Caco-2 (cell line): ENCODE measurements around the gene PRR35. TPM values are rescaled to one million over a fixed set of nuclear protein-coding genes. Genes with fewer than 3 reads are reported as not detected.

Source experiments
- BruUV-seq: library from RNA; stranded (reverse); fragments of 400-500 nt; replicated peaks from 2 replicates; lab custom pipeline; 2021; lab: Mats Ljungman, UMichigan
- CTCF ChIA-PET: fragments of 300-600 bp; sonication (Branson Sonifier 250); formaldehyde crosslinking; loops from one replicate; lab custom pipeline; 2022; ENCODE audit warnings: antibody characterized with exemption; lab: Charles Lee
- POLR2A ChIA-PET: fragments of 300-600 bp; sonication (Branson Sonifier 250); formaldehyde crosslinking; loops from one replicate; lab custom pipeline; 2022; ENCODE audit warnings: antibody characterized with exemption; lab: Charles Lee
- DNase-seq, 2 experiments: peaks; one replicate each; pipeline versions ENCODE4 v3.0.0 to v3.0.0-alpha.2; 2020 to 2022
- H3K27me3 ChIP-seq: replicated peaks from 2 replicates; pipeline ENCODE4 v1.6.0; 2011; ENCODE audit warnings: low read length; ENCODE audit not compliant: control insufficient read depth, insufficient read depth
- H3K36me3 ChIP-seq: 2 replicates; pipeline ENCODE4 v1.5.1; 2011; ENCODE audit warnings: low read length; ENCODE audit not compliant: control insufficient read depth, insufficient read depth
- H3K4me1 ChIP-seq: fragments of 250-450 bp; sonication (Bioruptor Pico); 2 replicates; pipeline ENCODE4 v1.5.1; 2020; ENCODE audit warnings: mild to moderate bottlenecking
- H3K4me3 ChIP-seq: 2 replicates; pipeline ENCODE4 v1.5.1; 2011; ENCODE audit warnings: low read depth, mild to moderate bottlenecking, control low read depth, low read length
- H3K9me3 ChIP-seq: fragments of 250-450 bp; sonication (Bioruptor Pico); 2 replicates; pipeline ENCODE4 v1.5.1; 2020; ENCODE audit warnings: mild to moderate bottlenecking, moderate library complexity
- H3K27ac Mint-ChIP-seq: one replicate; pipeline ENCODE4 v1.8.0; 2022; ENCODE audit warnings: mixed read lengths; ENCODE audit not compliant: unreplicated experiment
- H3K27me3 Mint-ChIP-seq: one replicate; pipeline ENCODE4 v1.8.0; 2022; ENCODE audit warnings: mixed read lengths; ENCODE audit not compliant: insufficient read depth, unreplicated experiment
- H3K36me3 Mint-ChIP-seq: one replicate; pipeline ENCODE4 v1.8.0; 2022; ENCODE audit warnings: mild to moderate bottlenecking, mixed read lengths; ENCODE audit not compliant: insufficient read depth, unreplicated experiment
- H3K4me1 Mint-ChIP-seq: one replicate; pipeline ENCODE4 v1.8.0; 2022; ENCODE audit warnings: low read depth, mixed read lengths; ENCODE audit not compliant: unreplicated experiment
- H3K4me3 Mint-ChIP-seq: one replicate; pipeline ENCODE4 v1.8.0; 2022; ENCODE audit warnings: mild to moderate bottlenecking, moderate library complexity, mixed read lengths; ENCODE audit not compliant: unreplicated experiment
- H3K9me3 Mint-ChIP-seq: one replicate; pipeline ENCODE4 v1.8.0; 2022; ENCODE audit warnings: mixed read lengths; ENCODE audit not compliant: unreplicated experiment
- intact Hi-C: fragments of 100-400 bp; cut with micrococcal nuclease; formaldehyde crosslinking; loops from one replicate; pipeline ENCODE4 v1.10.0; 2022; ENCODE audit not compliant: unreplicated experiment
- total RNA-seq: library from RNA; stranded (reverse); gene quantifications from 2 replicates; pipeline ENCODE4 v1.2.3, GENCODE V29; 2022
- TF ChIP-seq, protein P1 (sequence below), 2 experiments: fragments of 200-600 bp in 1 of 2; IDR thresholded peaks; 1 replicate in 1 of 2; 2 replicates in 1 of 2; pipeline versions ENCODE4 v1.5.1 to v1.8.0; 2011 to 2022; ENCODE audit warnings: antibody characterized with exemption in 1 of 2, control low read depth in 1 of 2, inconsistent platforms in 1 of 2, low read depth in 1 of 2, low read length in 1 of 2, mild to moderate bottlenecking in 1 of 2, moderate library complexity in 1 of 2; ENCODE audit not compliant: insufficient read depth in 1 of 2, severe bottlenecking in 1 of 2, unreplicated experiment in 1 of 2

PRR35 gene
- total RNA-seq, 1 experiment from 2014 or later, result not detected

DNA sequence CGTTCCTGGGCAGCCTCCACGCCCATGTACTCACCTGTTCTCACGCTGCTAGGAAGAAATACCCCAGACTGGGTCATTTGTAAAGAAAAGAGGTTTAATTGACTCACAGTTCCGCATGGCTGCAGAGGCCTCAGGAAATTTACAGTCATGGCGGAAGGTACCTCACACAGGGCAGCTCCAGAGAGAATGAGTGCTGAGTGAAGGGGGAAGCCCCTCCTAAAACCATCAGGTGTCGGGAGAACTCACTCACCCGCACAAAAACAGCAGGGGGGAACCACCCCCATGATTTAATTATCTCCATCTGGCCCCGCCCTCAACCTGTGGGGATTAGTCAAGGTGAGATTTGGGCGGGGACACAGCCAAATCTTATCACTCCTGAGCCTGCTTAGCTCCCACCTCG is 47.8 kb downstream of the PRR35 start:
- H3K36me3 ChIP-seq, result no peaks in the 10 kb centered on the region
- Mint-ChIP-seq H3K27me3 (no peaks in the 10 kb centered on the region), H3K4me3 (no peak overlapping the region), H3K4me1 (no peaks in the 10 kb centered on the region), H3K27ac (no peak overlapping the region), H3K36me3 (peaks cover 9% of the 10 kb centered on the region), H3K9me3 (no peaks in the 10 kb centered on the region)
- no peak overlapping the region for H3K4me3 ChIP-seq
- BruUV-seq, result no TSS peak
- POLR2A ChIA-PET, result no interaction called here
- no peak for DNase-seq
- H3K27me3 ChIP-seq, result no peaks in the 10 kb centered on the region
- TF ChIP-seq, protein P1, sequence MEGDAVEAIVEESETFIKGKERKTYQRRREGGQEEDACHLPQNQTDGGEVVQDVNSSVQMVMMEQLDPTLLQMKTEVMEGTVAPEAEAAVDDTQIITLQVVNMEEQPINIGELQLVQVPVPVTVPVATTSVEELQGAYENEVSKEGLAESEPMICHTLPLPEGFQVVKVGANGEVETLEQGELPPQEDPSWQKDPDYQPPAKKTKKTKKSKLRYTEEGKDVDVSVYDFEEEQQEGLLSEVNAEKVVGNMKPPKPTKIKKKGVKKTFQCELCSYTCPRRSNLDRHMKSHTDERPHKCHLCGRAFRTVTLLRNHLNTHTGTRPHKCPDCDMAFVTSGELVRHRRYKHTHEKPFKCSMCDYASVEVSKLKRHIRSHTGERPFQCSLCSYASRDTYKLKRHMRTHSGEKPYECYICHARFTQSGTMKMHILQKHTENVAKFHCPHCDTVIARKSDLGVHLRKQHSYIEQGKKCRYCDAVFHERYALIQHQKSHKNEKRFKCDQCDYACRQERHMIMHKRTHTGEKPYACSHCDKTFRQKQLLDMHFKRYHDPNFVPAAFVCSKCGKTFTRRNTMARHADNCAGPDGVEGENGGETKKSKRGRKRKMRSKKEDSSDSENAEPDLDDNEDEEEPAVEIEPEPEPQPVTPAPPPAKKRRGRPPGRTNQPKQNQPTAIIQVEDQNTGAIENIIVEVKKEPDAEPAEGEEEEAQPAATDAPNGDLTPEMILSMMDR (IDR thresholded peaks at IDR 0.05; ENCODE audit: insufficient read depth in 1 of 2, low read depth in 1 of 2, low read length in 1 of 2, severe bottlenecking in 1 of 2, unreplicated experiment in 1 of 2), result no peak
- CTCF ChIA-PET, result no interaction called here
- intact Hi-C loops, result no loop called here
- H3K4me1 ChIP-seq, result no peaks in the 10 kb centered on the region
- no peaks in the 10 kb centered on the region for H3K9me3 ChIP-seq

DNA sequence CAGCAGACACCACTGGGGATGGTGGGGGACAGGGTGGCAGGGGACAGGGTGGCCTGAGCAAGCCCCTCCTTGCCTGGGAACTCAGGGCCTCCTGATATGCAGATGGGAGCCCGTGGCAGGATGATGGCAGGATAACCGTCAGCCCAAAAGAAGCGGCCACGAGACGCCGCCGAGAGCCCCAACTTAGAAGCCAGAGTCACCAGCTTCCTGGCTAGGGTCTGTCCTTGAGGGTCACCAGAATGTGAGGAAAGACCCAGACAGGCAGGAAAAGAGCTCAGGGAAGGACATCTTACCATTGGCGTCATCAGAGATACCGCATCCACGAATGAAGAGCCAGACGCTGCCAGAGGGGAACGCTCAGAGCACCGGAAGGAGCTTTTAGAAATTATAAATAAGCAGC is 49.1 kb downstream of the PRR35 start:
- Histone ChIP-seq H3K4me3 (no peak overlapping the region), H3K4me1 (no peaks in the 10 kb centered on the region), H3K27me3 (no peaks in the 10 kb centered on the region), H3K36me3 (no peaks in the 10 kb centered on the region; the same call in 1 of the 2 replicates), H3K9me3 (no peaks in the 10 kb centered on the region)
- Mint-ChIP-seq H3K27me3 (no peaks in the 10 kb centered on the region), H3K4me1 (no peaks in the 10 kb centered on the region), H3K9me3 (no peaks in the 10 kb centered on the region), H3K27ac (no peak overlapping the region), H3K4me3 (no peak overlapping the region), H3K36me3 (peaks cover 8% of the 10 kb centered on the region)
- POLR2A ChIA-PET, result no interaction called here
- TF ChIP-seq, protein P1 (IDR thresholded peaks at IDR 0.05; ENCODE audit: insufficient read depth in 1 of 2, low read depth in 1 of 2, low read length in 1 of 2, severe bottlenecking in 1 of 2, unreplicated experiment in 1 of 2), result no peak
- CTCF ChIA-PET, result no interaction called here
- intact Hi-C loops, result no loop called here
- BruUV-seq, result no TSS peak
- no peak for DNase-seq

DNA sequence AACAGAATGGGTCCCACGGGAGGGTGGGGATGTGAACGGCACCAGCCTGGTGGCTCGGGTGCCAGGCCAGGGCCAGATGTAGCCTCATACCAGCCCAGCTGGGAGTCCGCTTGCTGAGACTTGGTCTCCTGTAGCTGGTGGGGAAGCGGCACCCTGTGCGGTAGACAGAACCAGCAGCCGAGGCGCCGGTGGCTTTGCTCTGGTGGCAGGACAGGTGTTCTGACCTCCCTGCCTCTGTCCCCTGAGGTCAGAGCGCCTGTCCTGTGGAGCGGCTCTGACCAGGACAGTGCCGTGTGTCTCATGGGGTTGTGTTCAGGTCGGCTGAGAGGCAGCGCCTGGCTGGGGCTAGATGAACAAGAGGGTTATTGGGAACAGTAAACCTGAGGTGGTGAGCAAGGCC is 49.8 kb downstream of the PRR35 start:
- intact Hi-C loops, result no loop called here
- no peaks in the 10 kb centered on the region; the same call in 1 of the 2 replicates for H3K36me3 ChIP-seq
- Mint-ChIP-seq H3K27ac (no peak overlapping the region), H3K9me3 (no peaks in the 10 kb centered on the region), H3K4me3 (no peak overlapping the region), H3K36me3 (peaks cover 5% of the 10 kb centered on the region), H3K4me1 (no peaks in the 10 kb centered on the region), H3K27me3 (no peaks in the 10 kb centered on the region)
- H3K4me3 ChIP-seq, result no peak overlapping the region
- DNase-seq, result no peak
- no peaks in the 10 kb centered on the region for H3K9me3 ChIP-seq
- ChIA-PET CTCF (no interaction called here), POLR2A (no interaction called here)
- no peaks in the 10 kb centered on the region for H3K27me3 ChIP-seq
- TF ChIP-seq, protein P1 (IDR thresholded peaks at IDR 0.05; ENCODE audit: insufficient read depth in 1 of 2, low read depth in 1 of 2, low read length in 1 of 2, severe bottlenecking in 1 of 2, unreplicated experiment in 1 of 2), result no peak
- BruUV-seq, result no TSS peak
- H3K4me1 ChIP-seq, result no peaks in the 10 kb centered on the region
